HCT116 (cell line): ENCODE measurements around the gene GNG13.

Source experiments
- RAD21 ChIP-seq: IDR thresholded peaks from 2 replicates; pipeline ENCODE4 v1.6.1; 2012; ENCODE audit warnings: low read depth, mild to moderate bottlenecking
- TF ChIP-seq, protein P1 (sequence below): IDR thresholded peaks from 2 replicates; pipeline ENCODE4 v1.6.1; 2012
- TF ChIP-seq, protein P2 (sequence below), 3 experiments: fragments of 200-600 bp in 1 of 3; sonication (generic) in 1 of 3; IDR thresholded peaks in 2 of 3; conservative IDR thresholded peaks in 1 of 3; 2 replicates each; pipeline ENCODE4 v1.5.1; 2012 to 2017; ENCODE audit warnings: low read depth in 2 of 3, low read length in 2 of 3, antibody characterized with exemption in 1 of 3, borderline replicate concordance in 1 of 3, control low read depth in 1 of 3, mild to moderate bottlenecking in 1 of 3, mixed read lengths in 1 of 3, mixed run types in 1 of 3, moderate library complexity in 1 of 3; ENCODE audit not compliant: insufficient read depth in 1 of 3

DNA sequence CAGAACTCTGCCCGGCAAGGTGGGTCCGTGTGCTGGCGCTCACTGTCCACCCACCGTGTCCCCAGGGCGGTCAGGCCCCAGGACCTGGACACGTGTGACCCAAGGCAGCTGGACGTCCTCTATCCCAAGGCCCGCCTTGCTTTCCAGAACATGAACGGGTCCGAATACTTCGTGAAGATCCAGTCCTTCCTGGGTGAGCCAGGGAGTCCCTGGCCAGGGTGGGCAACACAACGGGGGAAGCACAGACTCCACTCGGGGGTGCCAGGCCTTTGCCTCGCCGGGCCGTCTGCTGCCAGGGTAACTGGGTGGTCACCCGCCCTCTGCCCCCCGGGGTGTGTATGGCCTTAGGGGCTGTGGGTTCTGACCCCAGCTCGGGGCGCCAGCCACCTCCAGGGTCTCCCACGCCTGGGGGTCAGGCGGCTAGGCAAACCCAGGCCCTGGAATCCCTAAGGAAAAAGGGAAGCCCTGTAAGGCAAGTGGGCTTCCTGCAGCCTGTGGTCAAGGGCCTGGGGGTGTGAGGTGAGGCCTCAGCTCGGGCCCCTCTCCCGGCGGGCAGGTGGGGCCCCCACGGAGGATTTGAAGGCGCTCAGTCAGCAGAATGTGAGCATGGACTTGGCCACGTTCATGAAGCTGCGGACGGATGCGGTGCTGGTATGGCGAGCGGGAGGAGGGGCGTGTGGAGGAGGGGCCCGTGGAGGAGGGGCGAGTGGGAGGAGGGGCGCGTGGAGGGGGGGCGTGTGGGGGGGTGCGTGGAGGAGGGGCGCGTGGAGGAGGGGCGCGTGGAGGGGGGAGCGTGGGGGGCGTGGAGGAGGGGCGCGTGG lies 33.5 kb downstream of the GNG13 start:
- TF ChIP-seq, protein P1, sequence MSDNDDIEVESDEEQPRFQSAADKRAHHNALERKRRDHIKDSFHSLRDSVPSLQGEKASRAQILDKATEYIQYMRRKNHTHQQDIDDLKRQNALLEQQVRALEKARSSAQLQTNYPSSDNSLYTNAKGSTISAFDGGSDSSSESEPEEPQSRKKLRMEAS: no peak
- TF ChIP-seq, protein P2, sequence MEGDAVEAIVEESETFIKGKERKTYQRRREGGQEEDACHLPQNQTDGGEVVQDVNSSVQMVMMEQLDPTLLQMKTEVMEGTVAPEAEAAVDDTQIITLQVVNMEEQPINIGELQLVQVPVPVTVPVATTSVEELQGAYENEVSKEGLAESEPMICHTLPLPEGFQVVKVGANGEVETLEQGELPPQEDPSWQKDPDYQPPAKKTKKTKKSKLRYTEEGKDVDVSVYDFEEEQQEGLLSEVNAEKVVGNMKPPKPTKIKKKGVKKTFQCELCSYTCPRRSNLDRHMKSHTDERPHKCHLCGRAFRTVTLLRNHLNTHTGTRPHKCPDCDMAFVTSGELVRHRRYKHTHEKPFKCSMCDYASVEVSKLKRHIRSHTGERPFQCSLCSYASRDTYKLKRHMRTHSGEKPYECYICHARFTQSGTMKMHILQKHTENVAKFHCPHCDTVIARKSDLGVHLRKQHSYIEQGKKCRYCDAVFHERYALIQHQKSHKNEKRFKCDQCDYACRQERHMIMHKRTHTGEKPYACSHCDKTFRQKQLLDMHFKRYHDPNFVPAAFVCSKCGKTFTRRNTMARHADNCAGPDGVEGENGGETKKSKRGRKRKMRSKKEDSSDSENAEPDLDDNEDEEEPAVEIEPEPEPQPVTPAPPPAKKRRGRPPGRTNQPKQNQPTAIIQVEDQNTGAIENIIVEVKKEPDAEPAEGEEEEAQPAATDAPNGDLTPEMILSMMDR (IDR thresholded peaks at IDR 0.05 in 2 of 3, conservative IDR thresholded peaks at IDR 0.05 in 1 of 3; ENCODE audit: borderline replicate concordance in 1 of 3, insufficient read depth in 1 of 3, low read depth in 2 of 3, low read length in 2 of 3): no peak
- no peak for TF ChIP-seq RAD21
